Measurements from ENCODE around the gene HUNK. TPM values are rescaled to one million over a fixed set of nuclear protein-coding genes. Genes with fewer than 3 reads are reported as not detected.

HUNK gene
- total RNA-seq, 1 donor from 2014 or later, result 3.1 TPM

GRCh38 chr21:32009263-32009662 is 136.4 kb downstream of the HUNK start:
- no peak for TF ChIP-seq CTCF (IDR thresholded peaks at IDR 0.05; ENCODE audit: insufficient read depth, low read length, poor library complexity, severe bottlenecking)
- H3K27me3 ChIP-seq (ENCODE audit: control insufficient read depth, insufficient read depth, low read length), result no peaks in the 10 kb centered on the region
- DNase-seq (ENCODE audit: low read depth), result no peak
- H3K36me3 ChIP-seq (ENCODE audit: control insufficient read depth, insufficient read depth, low read length), result no peaks in the 10 kb centered on the region
- H3K4me3 ChIP-seq (ENCODE audit: low read depth, low read length), result no peak overlapping the region

- Histone ChIP-seq H3K36me3 (ENCODE audit: control insufficient read depth, insufficient read depth, low read length) (no peaks in the 10 kb centered on the region), H3K4me3 (ENCODE audit: low read depth, low read length) (no peak overlapping the region), H3K27me3 (ENCODE audit: control insufficient read depth, insufficient read depth, low read length) (no peaks in the 10 kb centered on the region)
- no peak for DNase-seq (ENCODE audit: low read depth)
- TF ChIP-seq CTCF (IDR thresholded peaks at IDR 0.05; ENCODE audit: insufficient read depth, low read length, poor library complexity, severe bottlenecking), result no peak
Measured at GRCh38 chr21:32015461-32016139, 142.8 kb downstream of the HUNK start.

GRCh38 chr21:32018381-32018780 is 145.6 kb downstream of the HUNK start:
- Histone ChIP-seq H3K4me3 (ENCODE audit: low read depth, low read length) (no peak overlapping the region), H3K27me3 (ENCODE audit: control insufficient read depth, insufficient read depth, low read length) (no peaks in the 10 kb centered on the region), H3K36me3 (ENCODE audit: control insufficient read depth, insufficient read depth, low read length) (no peaks in the 10 kb centered on the region)
- TF ChIP-seq CTCF (IDR thresholded peaks at IDR 0.05; ENCODE audit: insufficient read depth, low read length, poor library complexity, severe bottlenecking), result no peak
- no peak for DNase-seq (ENCODE audit: low read depth)

DNA sequence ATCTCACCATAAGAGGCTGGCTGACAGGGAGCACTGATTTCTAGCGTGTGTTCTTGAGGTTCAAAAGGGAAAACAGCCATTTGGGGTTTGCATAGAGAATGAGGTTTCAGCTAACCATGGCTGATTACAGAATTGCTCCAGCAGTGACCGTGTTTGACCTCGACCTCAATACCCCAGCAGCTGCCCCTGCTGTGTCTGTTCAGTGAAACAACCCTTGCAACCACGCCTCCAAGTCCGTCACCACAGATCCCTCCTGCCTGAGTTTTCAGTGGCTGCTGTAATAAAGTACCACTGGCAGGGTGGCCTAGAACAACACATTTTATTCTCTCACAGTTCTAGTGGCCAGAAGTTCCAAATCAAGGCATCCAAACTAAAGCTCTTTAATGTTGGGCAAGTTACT is 147.7 kb downstream of the HUNK start:
- H3K27me3 ChIP-seq (ENCODE audit: control insufficient read depth, insufficient read depth, low read length), result no peaks in the 10 kb centered on the region
- no peak for DNase-seq (ENCODE audit: low read depth)
- H3K4me3 ChIP-seq (ENCODE audit: low read depth, low read length), result no peak overlapping the region
- TF ChIP-seq CTCF (IDR thresholded peaks at IDR 0.05; ENCODE audit: insufficient read depth, low read length, poor library complexity, severe bottlenecking), result no peak
- no peaks in the 10 kb centered on the region for H3K36me3 ChIP-seq (ENCODE audit: control insufficient read depth, insufficient read depth, low read length)

GRCh38 chr21:32021319-32021994 is 148.6 kb downstream of the HUNK start:
- DNase-seq (ENCODE audit: low read depth), result no peak
- TF ChIP-seq CTCF (IDR thresholded peaks at IDR 0.05; ENCODE audit: insufficient read depth, low read length, poor library complexity, severe bottlenecking), result no peak
- Histone ChIP-seq H3K27me3 (ENCODE audit: control insufficient read depth, insufficient read depth, low read length) (no peaks in the 10 kb centered on the region), H3K36me3 (ENCODE audit: control insufficient read depth, insufficient read depth, low read length) (no peaks in the 10 kb centered on the region), H3K4me3 (ENCODE audit: low read depth, low read length) (no peak overlapping the region)
